Pancreas (tissue), 10 donors: ENCODE results near the gene MPL. TPM values are rescaled to one million over a fixed set of nuclear protein-coding genes. Genes with fewer than 3 reads are reported as not detected.

Experiments used
- ATAC-seq, 4 donors: fragments of 200-7000 bp; cut with Tn5 transposase; one replicate each; pipeline versions ENCODE4 v1.8.0 to v1.9.1; 2020; ENCODE audit warnings: mild to moderate bottlenecking in 4 of 4, moderate library complexity in 4 of 4
- DNase-seq, 6 donors: peaks; one replicate each; pipeline ENCODE4 v3.0.0-alpha.2; 2020
- FAIRE-seq: peaks from 2 replicates; lab custom pipeline; 2012; peaks lifted over from hg19 to GRCh38; lab: Jason Lieb, UNC
- H3K27ac ChIP-seq, 4 donors: fragments of 200-600 bp; sonication (generic); 1 replicate in 3 of 4; 2 replicates in 1 of 4; pipeline versions ENCODE4 v1.5.0 to v1.8.0; 2020
- H3K27me3 ChIP-seq, 4 donors: fragments of 200-600 bp; one replicate each; pipeline ENCODE4 v1.8.0; 2021
- H3K36me3 ChIP-seq, 3 donors: fragments of 200-600 bp; sonication (generic) in 1 of 3; one replicate each; pipeline versions ENCODE4 v1.5.0 to v1.8.0; 2020 to 2021
- H3K4me1 ChIP-seq, 3 donors: fragments of 200-600 bp; one replicate each; pipeline ENCODE4 v1.8.0; 2021
- H3K4me3 ChIP-seq, 4 donors: fragments of 200-600 bp; sonication (generic) in 2 of 4; one replicate each; pipeline versions ENCODE4 v1.5.0 to v1.8.0; 2020 to 2021
- H3K9me3 ChIP-seq, 4 donors: fragments of 200-600 bp; one replicate each; pipeline ENCODE4 v1.8.0; 2021
- WGBS, 2 donors: extraction: QIAGEN DNeasy Blood & Tissue Kit; methylation state at CpG; one replicate each; pipeline ENCODE4 v1.1.7; 2013; 5-methylcytosine and 5-hydroxymethylcytosine counted together
- intact Hi-C, 3 donors: fragments of 100-400 bp; cut with DNase I; formaldehyde crosslinking; loops; one replicate each; pipeline versions ENCODE4 v1.11.1 to v1.14.2; 2022
- polyA plus RNA-seq, 2 donors: library from polyadenylated mRNA; stranded (reverse); fragments of 200-250 nt; gene quantifications; one replicate each; pipeline ENCODE4 v1.2.3, GENCODE V29; 2013
- total RNA-seq, 6 donors: library from RNA; stranded (reverse); fragmentation: NEBNext Ultra II Directional in 4 of 6; extraction: Animal tissue kit (Norgen Biotek cat#: 25700) in 4 of 6; gene quantifications; one replicate each; pipeline versions ENCODE4 v1.2.1 to v1.2.4, GENCODE V29; 2021 to 2023
- TF ChIP-seq, protein P1 (sequence below), 4 donors: fragments of 200-600 bp; sonication (generic) in 3 of 4; IDR thresholded peaks; one replicate each; pipeline versions ENCODE4 v1.5.0 to v1.8.0; 2021; ENCODE audit warnings: antibody characterized with exemption in 4 of 4
- donor health status: healthy with polysubstance abuse.
- donor health status: DM: no; HTN: no; CAD: no; lungs with moderate emphysema.
- donor health status: DM: no; HTN: no; CAD: no.
- donor health status: control.
- donor health status: control.
- donor health status: Bipolar disorder and iron deficiency.
- donor health status: DM: yes; HTN: yes; CAD: no.
- donor health status: DM: no; HTN: no; CAD: no.
- donor health status: DM: no; HTN: no; CAD: no.
- donor health status: DM: yes; HTN: yes; CAD: no.

MPL gene
- total and polyA plus RNA-seq, 8 donors = 0.08 to 0.43 (median 0.12) TPM; not detected in 2

DNA sequence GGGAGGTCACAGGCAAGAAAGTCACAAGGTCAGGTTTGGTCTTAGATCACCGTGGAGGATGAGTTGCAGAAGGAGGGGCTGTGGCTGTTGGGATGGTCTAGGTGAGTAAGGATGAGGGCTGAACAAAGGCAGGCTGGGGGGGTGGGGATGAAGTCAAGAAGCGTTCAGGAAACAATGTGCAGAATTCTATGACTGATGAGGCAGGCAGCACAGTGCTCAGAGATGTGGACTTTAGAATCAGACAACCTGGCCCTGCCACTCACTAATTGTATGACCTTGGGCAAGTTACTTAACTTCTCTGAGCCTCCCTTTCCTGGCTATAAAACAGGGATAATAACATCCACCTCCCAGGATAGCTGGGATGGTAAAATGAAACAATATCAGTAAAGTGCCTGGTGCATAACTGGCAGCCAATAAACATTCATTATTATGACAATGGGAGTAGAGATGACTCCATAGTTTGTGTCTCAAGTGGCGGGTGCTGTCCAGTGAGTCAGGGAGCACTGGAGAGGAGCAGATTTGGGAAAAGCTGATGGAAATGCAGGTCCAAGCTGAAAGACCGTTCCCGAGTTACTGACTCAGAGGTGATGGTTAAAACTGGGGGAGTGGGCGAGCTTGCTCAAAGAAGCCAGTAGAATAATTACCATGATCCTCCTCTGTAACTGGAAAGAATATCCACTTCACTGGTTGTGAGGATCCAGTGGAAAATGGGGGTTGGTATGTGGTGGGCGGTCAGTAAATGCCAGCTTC, 34.7 kb upstream of the MPL start:
- TF ChIP-seq, protein P1, sequence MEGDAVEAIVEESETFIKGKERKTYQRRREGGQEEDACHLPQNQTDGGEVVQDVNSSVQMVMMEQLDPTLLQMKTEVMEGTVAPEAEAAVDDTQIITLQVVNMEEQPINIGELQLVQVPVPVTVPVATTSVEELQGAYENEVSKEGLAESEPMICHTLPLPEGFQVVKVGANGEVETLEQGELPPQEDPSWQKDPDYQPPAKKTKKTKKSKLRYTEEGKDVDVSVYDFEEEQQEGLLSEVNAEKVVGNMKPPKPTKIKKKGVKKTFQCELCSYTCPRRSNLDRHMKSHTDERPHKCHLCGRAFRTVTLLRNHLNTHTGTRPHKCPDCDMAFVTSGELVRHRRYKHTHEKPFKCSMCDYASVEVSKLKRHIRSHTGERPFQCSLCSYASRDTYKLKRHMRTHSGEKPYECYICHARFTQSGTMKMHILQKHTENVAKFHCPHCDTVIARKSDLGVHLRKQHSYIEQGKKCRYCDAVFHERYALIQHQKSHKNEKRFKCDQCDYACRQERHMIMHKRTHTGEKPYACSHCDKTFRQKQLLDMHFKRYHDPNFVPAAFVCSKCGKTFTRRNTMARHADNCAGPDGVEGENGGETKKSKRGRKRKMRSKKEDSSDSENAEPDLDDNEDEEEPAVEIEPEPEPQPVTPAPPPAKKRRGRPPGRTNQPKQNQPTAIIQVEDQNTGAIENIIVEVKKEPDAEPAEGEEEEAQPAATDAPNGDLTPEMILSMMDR (IDR thresholded peaks at IDR 0.05) = no peak
- Histone ChIP-seq H3K4me1 (peaks cover 0 to 4% (median 0%) of the 10 kb centered on the region in 3 donors), H3K9me3 (no peaks in the 10 kb centered on the region), H3K27ac (no peak overlapping the region), H3K4me3 (no peak overlapping the region), H3K27me3 (no peaks in the 10 kb centered on the region), H3K36me3 (no peaks in the 10 kb centered on the region)
- DNase-seq = peak in 2 of 6 donors; percentile 1 to 2
- 69% methylated on average over 7 of the region's 7 CpGs for WGBS, 2 donors
- ATAC-seq = peak in 3 of 4 donors; percentile 16 to 59 (median 57)
- intact Hi-C loops = no loop called here
- no peak for FAIRE-seq

DNA sequence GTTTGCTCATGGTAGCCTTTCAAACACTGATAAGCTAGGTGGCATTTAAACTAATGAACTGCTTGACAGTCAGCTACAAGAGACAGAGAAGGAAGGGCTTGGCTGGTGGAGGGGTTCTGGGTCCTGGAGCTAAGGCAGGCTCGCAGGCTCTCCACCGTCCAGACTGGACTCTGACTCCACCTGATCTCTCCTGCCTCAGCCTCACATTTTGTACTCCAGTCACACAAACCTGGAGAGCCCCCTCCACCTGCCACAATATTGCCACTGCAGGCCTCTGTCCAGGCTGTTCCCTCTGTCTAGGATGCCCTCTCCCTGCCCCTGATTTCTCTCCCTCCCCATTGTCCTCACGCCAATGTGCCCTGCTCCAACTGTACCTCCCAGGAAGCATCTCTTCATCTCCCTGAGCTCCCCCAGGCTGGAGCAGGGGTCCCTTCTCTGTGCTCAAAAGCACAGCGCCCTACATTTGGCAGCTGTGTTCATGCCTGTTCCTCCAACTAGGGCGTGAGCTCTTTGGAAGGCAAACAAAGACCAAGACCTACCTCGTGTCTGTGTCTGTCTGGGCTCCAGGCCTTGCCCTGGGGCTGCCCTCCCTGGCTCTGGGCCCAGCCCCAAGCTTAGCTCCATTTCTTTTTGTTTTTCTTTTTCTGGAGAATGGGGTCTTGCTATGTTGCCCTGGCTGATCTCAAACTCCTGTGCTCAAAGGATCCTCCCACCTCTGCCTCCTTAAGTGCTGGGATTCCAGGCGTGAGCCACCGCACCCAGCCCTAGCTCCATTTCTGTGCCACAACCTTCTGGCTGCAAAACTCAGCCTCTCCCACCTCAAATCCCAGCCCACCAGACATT, 33.9 kb upstream of the MPL start:
- peak in 2 of 4 donors; percentile 19 to 36 for ATAC-seq
- Histone ChIP-seq H3K9me3 (no peaks in the 10 kb centered on the region), H3K4me3 (no peak overlapping the region), H3K4me1 (peaks cover 0 to 4% (median 0%) of the 10 kb centered on the region in 3 donors), H3K36me3 (no peaks in the 10 kb centered on the region), H3K27ac (no peak overlapping the region), H3K27me3 (no peaks in the 10 kb centered on the region)
- FAIRE-seq = no peak
- intact Hi-C loops = no loop called here
- TF ChIP-seq, protein P1 (IDR thresholded peaks at IDR 0.05) = no peak
- WGBS, 2 donors = 65% methylated on average over 8 of the region's 8 CpGs
- DNase-seq = peak in 2 of 6 donors; percentile 6 to 29

DNA sequence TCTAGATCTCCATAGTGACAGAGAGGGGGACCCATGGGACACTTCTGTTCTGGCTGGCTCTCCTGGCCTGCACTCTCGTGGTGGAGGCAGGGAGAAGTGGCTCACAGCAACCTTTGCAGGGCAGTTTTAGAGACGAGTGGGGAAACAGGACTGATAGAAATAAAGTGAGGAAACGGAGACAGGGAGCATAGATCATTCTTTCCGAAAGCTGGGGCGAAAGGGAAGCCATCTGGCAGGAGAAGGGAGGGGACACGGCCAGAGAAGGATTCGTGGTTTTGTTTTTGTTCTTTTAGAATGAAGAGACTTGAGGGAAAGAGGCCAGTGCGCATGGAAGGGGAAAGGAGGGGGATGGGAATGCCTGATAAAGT, 33.3 kb upstream of the MPL start:
- DNase-seq (no peak), FAIRE-seq (no peak), ATAC-seq (no peak)
- Histone ChIP-seq H3K27ac (no peak overlapping the region), H3K4me3 (no peak overlapping the region), H3K36me3 (no peaks in the 10 kb centered on the region), H3K27me3 (no peaks in the 10 kb centered on the region), H3K4me1 (peaks cover 0 to 4% (median 0%) of the 10 kb centered on the region in 3 donors), H3K9me3 (no peaks in the 10 kb centered on the region)
- TF ChIP-seq, protein P1 (IDR thresholded peaks at IDR 0.05) = no peak
- WGBS, 2 donors = 79 to 82% methylated on average over 8 of the region's 8 CpGs
- intact Hi-C loops = no loop called here

DNA sequence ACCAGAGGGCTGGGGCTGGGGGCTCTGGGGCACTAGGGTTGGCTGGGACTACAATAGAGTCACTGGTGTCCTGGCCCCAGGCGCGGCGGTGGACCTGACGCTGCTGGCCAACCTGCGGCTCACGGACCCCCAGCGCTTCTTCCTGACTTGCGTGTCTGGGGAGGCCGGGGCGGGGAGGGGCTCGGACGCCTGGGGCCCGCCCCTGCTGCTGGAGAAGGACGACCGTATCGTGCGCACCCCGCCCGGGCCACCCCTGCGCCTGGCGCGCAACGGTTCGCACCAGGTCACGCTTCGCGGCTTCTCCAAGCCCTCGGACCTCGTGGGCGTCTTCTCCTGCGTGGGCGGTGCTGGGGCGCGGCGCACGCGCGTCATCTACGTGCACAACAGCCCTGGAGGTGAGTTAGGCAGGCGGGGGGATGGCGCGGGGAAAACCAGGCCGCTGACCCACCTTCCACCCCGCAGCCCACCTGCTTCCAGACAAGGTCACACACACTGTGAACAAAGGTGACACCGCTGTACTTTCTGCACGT, 32.8 kb upstream of the MPL start:
- Histone ChIP-seq H3K27me3 (no peaks in the 10 kb centered on the region), H3K27ac (no peak overlapping the region), H3K4me1 (peaks cover 0 to 4% (median 0%) of the 10 kb centered on the region in 3 donors), H3K4me3 (no peak overlapping the region), H3K9me3 (no peaks in the 10 kb centered on the region), H3K36me3 (no peaks in the 10 kb centered on the region)
- ATAC-seq (no peak), DNase-seq (peak in 2 of 6 donors; percentile 54), FAIRE-seq (no peak)
- whole genome bisulfite sequencing, 2 donors = 90 to 94% methylated on average over 46 of the region's 46 CpGs
- TF ChIP-seq, protein P1 (IDR thresholded peaks at IDR 0.05) = no peak
- intact Hi-C loops = no loop called here
